ENCODE measurements around the gene CDH5.

CDH5 gene

DNA sequence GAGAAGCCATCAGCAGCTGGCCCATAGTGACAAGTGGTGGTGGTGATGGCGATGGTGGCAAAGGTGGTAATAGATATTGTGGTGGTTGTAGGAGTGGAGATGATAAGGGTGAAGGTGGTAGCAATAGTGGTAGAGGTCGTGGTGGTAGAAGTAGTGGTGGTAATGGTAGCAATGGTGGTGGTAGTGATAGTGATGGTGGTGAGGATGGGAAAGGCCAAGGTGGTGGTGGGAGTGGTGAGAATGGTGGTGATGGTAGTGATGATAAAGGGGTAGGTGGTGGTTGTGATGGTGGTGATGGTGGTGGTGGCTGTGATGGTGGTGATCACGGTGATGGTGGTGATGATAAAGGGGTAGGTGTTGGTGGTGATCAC lies 13.1 kb downstream of the CDH5 start:
- no peak for TF ChIP-seq CTCF (IDR thresholded peaks at IDR 0.05; ENCODE audit: extremely low read depth, insufficient read depth, missing control alignments)
- no peak for DNase-seq (ENCODE audit: low spot score)
- in situ Hi-C loops (cut with MboI; ENCODE audit: low pct_unique_long_range_greater_than_20kb, low sequenced_read_pairs, unreplicated experiment): no loop called here

DNA sequence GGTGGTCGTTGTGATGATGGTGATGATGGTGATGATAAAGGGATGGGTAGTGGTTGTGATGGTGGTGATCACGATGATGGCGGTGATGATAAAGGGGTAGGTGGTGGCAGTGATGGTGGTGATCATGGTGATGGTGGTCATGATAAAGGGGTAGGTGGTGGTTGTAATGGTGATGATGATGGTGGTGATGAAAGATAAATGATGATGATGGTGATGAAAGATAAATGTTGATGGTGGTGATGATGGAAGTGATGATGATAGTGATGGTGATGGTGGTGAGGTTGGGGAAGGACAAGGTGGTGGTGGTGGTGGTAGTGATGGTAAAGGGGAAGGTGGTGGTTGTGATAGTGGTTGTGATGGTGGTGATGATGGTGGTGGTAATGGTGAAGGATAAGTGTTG lies 13.9 kb downstream of the CDH5 start:
- in situ Hi-C loops (cut with MboI; ENCODE audit: low pct_unique_long_range_greater_than_20kb, low sequenced_read_pairs, unreplicated experiment): no loop called here

DNA sequence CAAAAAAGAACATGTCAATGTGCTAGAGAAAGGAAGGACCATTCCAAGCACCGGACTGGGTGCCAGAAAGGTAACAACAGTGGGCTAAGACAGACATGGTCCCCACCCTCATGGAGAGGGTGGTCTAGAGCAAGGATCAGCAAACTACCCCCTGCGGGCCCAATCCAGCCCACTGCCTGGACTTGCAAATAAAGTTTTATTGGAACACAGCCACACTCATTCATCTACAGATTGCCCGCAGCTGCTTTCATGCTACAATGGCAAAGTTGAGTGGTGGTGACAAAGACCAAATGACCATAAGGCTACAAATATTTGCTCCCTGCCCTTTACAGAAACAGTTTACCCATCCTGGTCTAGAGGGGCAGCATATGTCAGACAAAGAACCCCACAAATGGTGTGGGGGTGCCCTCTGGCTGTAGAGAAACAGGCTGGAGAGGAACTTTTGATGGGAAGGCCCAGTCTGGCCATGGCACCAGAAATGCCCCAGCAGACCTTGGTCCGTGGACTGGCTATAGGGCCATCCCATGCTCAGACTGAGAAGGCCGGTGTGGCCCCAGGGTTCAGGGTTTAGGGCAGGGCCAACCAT lies 15.2 kb downstream of the CDH5 start:
- TF ChIP-seq CTCF (IDR thresholded peaks at IDR 0.05; ENCODE audit: extremely low read depth, insufficient read depth, missing control alignments): no peak
- in situ Hi-C loops (cut with MboI; ENCODE audit: low pct_unique_long_range_greater_than_20kb, low sequenced_read_pairs, unreplicated experiment): no loop called here
- DNase-seq (ENCODE audit: low spot score): no peak

More for the DNA sequence above, 13.9 kb downstream of the CDH5 start:
- no peak for DNase-seq (ENCODE audit: low spot score)
- no peak for TF ChIP-seq CTCF (IDR thresholded peaks at IDR 0.05; ENCODE audit: extremely low read depth, insufficient read depth, missing control alignments)

- no peak for DNase-seq (ENCODE audit: low spot score)
- in situ Hi-C loops (cut with MboI; ENCODE audit: low pct_unique_long_range_greater_than_20kb, low sequenced_read_pairs, unreplicated experiment): no loop called here
These were observed 15.9 kb downstream of the CDH5 start for GRCh38 chr16:66382171-66382965.

DNA sequence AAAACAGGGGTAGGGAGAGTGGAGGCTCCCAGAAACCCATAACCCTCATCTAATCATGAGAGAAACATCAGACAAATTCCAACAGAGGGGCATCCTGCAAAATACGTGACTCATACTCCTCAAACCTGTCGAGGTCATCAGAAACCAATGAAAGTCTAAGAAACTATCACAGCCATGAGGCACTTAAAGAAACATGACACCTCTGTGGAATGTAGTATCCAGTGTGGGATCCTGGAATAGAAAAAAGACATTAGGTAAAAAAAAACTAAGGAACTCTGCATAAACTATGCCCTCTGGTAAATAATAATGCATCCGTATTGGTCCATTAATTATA lies 16.4 kb downstream of the CDH5 start:
- no peak for DNase-seq (ENCODE audit: low spot score)
- TF ChIP-seq CTCF (IDR thresholded peaks at IDR 0.05; ENCODE audit: extremely low read depth, insufficient read depth, missing control alignments): no peak
- in situ Hi-C loops (cut with MboI; ENCODE audit: low pct_unique_long_range_greater_than_20kb, low sequenced_read_pairs, unreplicated experiment): no loop called here

More at GRCh38 chr16:66382171-66382965, 15.9 kb downstream of the CDH5 start:
- TF ChIP-seq CTCF (IDR thresholded peaks at IDR 0.05; ENCODE audit: extremely low read depth, insufficient read depth, missing control alignments): no peak

- in situ Hi-C loops (cut with MboI; ENCODE audit: low pct_unique_long_range_greater_than_20kb, low sequenced_read_pairs, unreplicated experiment): no loop called here
- TF ChIP-seq CTCF (IDR thresholded peaks at IDR 0.05; ENCODE audit: extremely low read depth, insufficient read depth, missing control alignments): no peak
- DNase-seq (ENCODE audit: low spot score): no peak
These were observed 17.1 kb downstream of the CDH5 start for GRCh38 chr16:66383551-66383950.
